H1 (cell line): ENCODE results near the gene TMEM156. TPM values are rescaled to one million over a fixed set of nuclear protein-coding genes. Genes with fewer than 3 reads are reported as not detected.

Experiments
- CTCF ChIA-PET: fragments of 300-600 bp; sonication (Branson Sonifier 250); formaldehyde crosslinking; loops from one replicate; lab custom pipeline; 2021; ENCODE audit not compliant: partially characterized antibody; lab: Charles Lee
- POLR2A ChIA-PET: fragments of 300-600 bp; sonication (Branson Sonifier 250); formaldehyde crosslinking; loops from one replicate; lab custom pipeline; 2021; ENCODE audit warnings: inconsistent platforms; ENCODE audit not compliant: partially characterized antibody; lab: Charles Lee
- DNase-seq, 2 experiments: peaks; one replicate each; pipeline versions ENCODE4 v3.0.0 to v3.0.0-alpha.2; 2010 to 2022; ENCODE audit warnings: low spot score in 2 of 2, low read depth in 1 of 2, mixed read lengths in 1 of 2
- FAIRE-seq: peaks from 2 replicates; lab custom pipeline; 2011; peaks lifted over from hg19 to GRCh38; lab: Jason Lieb, UNC
- H2AFZ ChIP-seq: 2 replicates; pipeline ENCODE4 v1.8.1; 2012; ENCODE audit warnings: low read length, inconsistent platforms
- H2AK5ac ChIP-seq: 2 replicates; pipeline ENCODE4 v1.6.1; 2013; ENCODE audit warnings: low read depth, low read length
- H2BK120ac ChIP-seq: replicated peaks from 2 replicates; pipeline ENCODE3; 2013; ENCODE audit warnings: low read depth, low read length, inconsistent platforms
- H2BK12ac ChIP-seq: 2 replicates; pipeline ENCODE4 v1.6.1; 2013; ENCODE audit warnings: low read depth, low read length
- H2BK15ac ChIP-seq: 2 replicates; pipeline ENCODE4 v1.6.1; 2013; ENCODE audit warnings: low read length
- H2BK20ac ChIP-seq: 2 replicates; pipeline ENCODE4 v1.6.1; 2013; ENCODE audit warnings: low read length
- H2BK5ac ChIP-seq: 2 replicates; pipeline ENCODE4 v1.6.1; 2013; ENCODE audit warnings: low read depth, low read length
- H3K14ac ChIP-seq: 2 replicates; pipeline ENCODE4 v1.6.1; 2013; ENCODE audit warnings: inconsistent platforms; ENCODE audit not compliant: insufficient read length
- H3K18ac ChIP-seq: 2 replicates; pipeline ENCODE4 v1.6.1; 2013; ENCODE audit warnings: low read length; ENCODE audit errors: extremely low read depth
- H3K23ac ChIP-seq: 2 replicates; pipeline ENCODE4 v1.6.1; 2013; ENCODE audit warnings: inconsistent platforms; ENCODE audit not compliant: insufficient read length
- H3K23me2 ChIP-seq: 2 replicates; pipeline ENCODE4 v1.6.1; 2013; ENCODE audit warnings: low read depth, low read length
- H3K27ac ChIP-seq: 2 replicates; pipeline ENCODE4 v1.6.1; 2011; ENCODE audit warnings: low read depth, low read length, inconsistent platforms
- H3K27me3 ChIP-seq, 4 experiments: replicated peaks in 1 of 4; 1 replicate in 1 of 4; 2 replicates in 3 of 4; pipeline versions ENCODE4 v1.6.1 to v1.8.1; 2011 to 2013; ENCODE audit warnings: low read length in 3 of 4, mild to moderate bottlenecking in 3 of 4, inconsistent platforms in 2 of 4, mixed read lengths in 2 of 4, moderate library complexity in 1 of 4; ENCODE audit not compliant: control insufficient read depth in 3 of 4, insufficient read depth in 3 of 4; ENCODE audit errors: extremely low read depth in 1 of 4
- H3K36me3 ChIP-seq, 4 experiments: 2 replicates each; pipeline versions ENCODE4 v1.6.1 to v1.8.1; 2011 to 2013; ENCODE audit warnings: mild to moderate bottlenecking in 4 of 4, low read length in 3 of 4, moderate library complexity in 2 of 4, control low read depth in 1 of 4, inconsistent platforms in 1 of 4; ENCODE audit not compliant: insufficient read depth in 4 of 4, control insufficient read depth in 2 of 4
- H3K4ac ChIP-seq: replicated peaks from 2 replicates; pipeline ENCODE3; 2013; ENCODE audit warnings: low read length, low read depth, mixed read lengths, inconsistent platforms; ENCODE audit not compliant: insufficient read length
- H3K4me1 ChIP-seq, 4 experiments: replicated peaks in 1 of 4; 1 replicate in 1 of 4; 2 replicates in 3 of 4; pipeline versions ENCODE4 v1.6.1 to v1.8.1; 2011 to 2013; ENCODE audit warnings: low read length in 3 of 4, inconsistent platforms in 2 of 4, mixed read lengths in 1 of 4; ENCODE audit not compliant: insufficient read depth in 4 of 4, control insufficient read depth in 3 of 4
- H3K4me2 ChIP-seq, 2 experiments: 2 replicates each; pipeline versions ENCODE4 v1.6.1 to v1.8.1; 2011 to 2013; ENCODE audit warnings: low read depth in 2 of 2, low read length in 2 of 2, control low read depth in 1 of 2, inconsistent platforms in 1 of 2, mild to moderate bottlenecking in 1 of 2; ENCODE audit not compliant: insufficient read depth in 1 of 2
- H3K4me3 ChIP-seq, 4 experiments: fragments of 200-600, 300-600 bp in 1 of 4; sonication (generic), shearing (Covaris generic), sonication (Bioruptor Twin) in 1 of 4; 2 replicates each; pipeline versions ENCODE4 v1.5.1 to v1.8.1; 2011 to 2016; ENCODE audit warnings: low read length in 4 of 4, low read depth in 3 of 4, control low read depth in 2 of 4, inconsistent platforms in 2 of 4, mild to moderate bottlenecking in 2 of 4, mixed read lengths in 1 of 4, moderate library complexity in 1 of 4; ENCODE audit not compliant: insufficient read depth in 2 of 4; ENCODE audit errors: extremely low read depth in 1 of 4
- H3K56ac ChIP-seq: replicated peaks from 2 replicates; pipeline ENCODE3; 2013; ENCODE audit warnings: low read depth, mild to moderate bottlenecking, mixed read lengths, low read length, inconsistent platforms; ENCODE audit not compliant: insufficient read length
- H3K79me1 ChIP-seq: 2 replicates; pipeline ENCODE4 v1.6.1; 2013; ENCODE audit warnings: low read depth, low read length, control low read depth
- H3K79me2 ChIP-seq, 2 experiments: 2 replicates each; pipeline versions ENCODE4 v1.6.1 to v1.8.1; 2012 to 2013; ENCODE audit warnings: low read length in 2 of 2, mild to moderate bottlenecking in 2 of 2, inconsistent platforms in 1 of 2; ENCODE audit not compliant: insufficient read depth in 2 of 2, control insufficient read depth in 1 of 2
- H3K9ac ChIP-seq, 4 experiments: replicated peaks in 1 of 4; 1 replicate in 1 of 4; 2 replicates in 3 of 4; pipeline versions ENCODE4 v1.6.1 to v1.8.1; 2011 to 2013; ENCODE audit warnings: low read depth in 3 of 4, low read length in 3 of 4, control low read depth in 2 of 4, mild to moderate bottlenecking in 2 of 4, moderate library complexity in 2 of 4, inconsistent platforms in 1 of 4; ENCODE audit errors: extremely low read depth in 1 of 4
- H3K9me3 ChIP-seq, 2 experiments: 2 replicates each; pipeline versions ENCODE4 v1.6.1 to v1.8.1; 2012 to 2013; ENCODE audit warnings: mild to moderate bottlenecking in 2 of 2, moderate library complexity in 2 of 2, control low read depth in 1 of 2, inconsistent platforms in 1 of 2, low read depth in 1 of 2, low read length in 1 of 2, mixed read lengths in 1 of 2; ENCODE audit not compliant: insufficient read depth in 2 of 2
- H4K20me1 ChIP-seq, 2 experiments: replicated peaks in 1 of 2; 2 replicates each; pipeline versions ENCODE3 to v1.8.1; 2011 to 2013; ENCODE audit warnings: inconsistent platforms in 2 of 2, low read length in 2 of 2, mild to moderate bottlenecking in 1 of 2; ENCODE audit not compliant: insufficient read depth in 2 of 2, control insufficient read depth in 1 of 2
- H4K5ac ChIP-seq: 2 replicates; pipeline ENCODE4 v1.6.1; 2013; ENCODE audit warnings: low read length, low read depth, mixed read lengths, inconsistent platforms; ENCODE audit not compliant: insufficient read length
- H4K8ac ChIP-seq: 2 replicates; pipeline ENCODE4 v1.8.0; 2013; ENCODE audit warnings: mild to moderate bottlenecking, moderate library complexity, low read length, inconsistent platforms; ENCODE audit not compliant: insufficient read depth; ENCODE audit errors: extremely low read depth
- H4K91ac ChIP-seq: replicated peaks from 2 replicates; pipeline ENCODE3; 2013; ENCODE audit warnings: low read length, mixed read lengths, inconsistent platforms; ENCODE audit not compliant: insufficient read length
- WGBS, 2 experiments: shearing (Covaris generic) in 1 of 2; methylation state at CpG; one replicate each; pipeline versions ENCODE4 v1.1.6 to v1.1.7; 2013 to 2015; ENCODE audit warnings: low lambda C conversion rate in 2 of 2, mixed read lengths in 2 of 2, inconsistent platforms in 1 of 2, low coverage in 1 of 2, missing lambda C conversion rate in 1 of 2; ENCODE audit not compliant: insufficient replicate concordance in 2 of 2, insufficient coverage in 1 of 2, insufficient read length in 1 of 2; ENCODE audit errors: extremely low coverage in 1 of 2, missing lambda C conversion rate in 1 of 2; 5-methylcytosine and 5-hydroxymethylcytosine counted together
- polyA plus RNA-seq, 7 experiments: library from polyadenylated mRNA; depleted of rRNA in 3 of 7; stranded (reverse) in 5 of 7; unstranded in 2 of 7; fragments of >200 nt in 5 of 7; fragments of 200-250 nt in 2 of 7; gene quantifications; 1 replicate in 5 of 7; 2 replicates in 1 of 7; 4 replicates in 1 of 7; pipeline versions ENCODE4 v1.2.1 to v1.2.3, GENCODE V29; 2011 to 2013; ENCODE audit warnings: missing spikeins in 2 of 7, mixed read lengths in 2 of 7
- total RNA-seq: library from RNA; stranded (reverse); fragmentation: NEBNext Ultra II Directional; extraction: Animal tissue kit (Norgen Biotek cat#: 25700); gene quantifications from 2 replicates; pipeline ENCODE4 v1.2.1, GENCODE V29; 2021
- TF ChIP-seq, protein P1 (sequence below): IDR thresholded peaks from 2 replicates; pipeline ENCODE4 v1.6.1; 2012; ENCODE audit warnings: inconsistent platforms

Gene TMEM156
- total and polyA plus RNA-seq, 2 of the 8 experiments (the other 6 are each of a cell fraction or from before 2014, with no cell fraction given), result not detected

DNA sequence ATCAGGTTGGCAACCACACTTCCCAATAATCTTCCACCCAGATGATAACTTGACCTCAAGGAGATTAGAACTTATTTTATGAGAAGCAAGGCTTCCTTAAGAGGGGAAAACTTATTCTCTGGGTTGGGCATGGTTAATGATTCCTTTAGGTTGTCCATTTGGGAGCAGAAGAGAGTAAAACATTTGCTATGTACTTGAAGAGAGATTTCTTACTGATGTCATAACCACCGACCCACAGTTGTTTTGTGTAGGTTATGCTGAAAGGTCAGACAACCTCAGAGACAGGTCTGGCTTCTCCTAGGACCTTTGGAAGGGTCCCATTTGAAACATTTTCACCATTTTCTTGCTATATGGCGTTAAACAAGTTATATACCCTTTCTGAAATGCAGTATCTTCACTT lies 108.5 kb downstream of the TMEM156 start:
- no peak overlapping the region for H3K4me3 ChIP-seq
- no peaks in the 10 kb centered on the region for H3K27me3 ChIP-seq
- H3K9me3 ChIP-seq, result no peaks in the 10 kb centered on the region
- no peak overlapping the region for H3K23ac ChIP-seq
- H3K14ac ChIP-seq, result no peak overlapping the region
- H4K91ac ChIP-seq, result no peak overlapping the region
- no peak overlapping the region for H2BK12ac ChIP-seq
- H3K56ac ChIP-seq, result no peak overlapping the region
- FAIRE-seq, result no peak
- H3K27ac ChIP-seq, result no peak overlapping the region
- no peak overlapping the region for H2BK5ac ChIP-seq
- no peak overlapping the region for H3K4ac ChIP-seq
- no peak overlapping the region for H2AFZ ChIP-seq
- no peak overlapping the region for H2BK15ac ChIP-seq
- H3K36me3 ChIP-seq, result no peaks in the 10 kb centered on the region
- H2AK5ac ChIP-seq, result no peak overlapping the region
- no peak overlapping the region for H4K5ac ChIP-seq
- TF ChIP-seq, protein P1, sequence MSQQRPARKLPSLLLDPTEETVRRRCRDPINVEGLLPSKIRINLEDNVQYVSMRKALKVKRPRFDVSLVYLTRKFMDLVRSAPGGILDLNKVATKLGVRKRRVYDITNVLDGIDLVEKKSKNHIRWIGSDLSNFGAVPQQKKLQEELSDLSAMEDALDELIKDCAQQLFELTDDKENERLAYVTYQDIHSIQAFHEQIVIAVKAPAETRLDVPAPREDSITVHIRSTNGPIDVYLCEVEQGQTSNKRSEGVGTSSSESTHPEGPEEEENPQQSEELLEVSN, result no peak
- no peaks in the 10 kb centered on the region for H3K79me1 ChIP-seq
- no peak for DNase-seq
- H2BK20ac ChIP-seq, result no peak overlapping the region
- no peaks in the 10 kb centered on the region for H3K23me2 ChIP-seq
- H3K4me1 ChIP-seq, result no peaks in the 10 kb centered on the region
- H3K9ac ChIP-seq, result no peak overlapping the region
- H3K79me2 ChIP-seq, result no peaks in the 10 kb centered on the region
- H3K4me2 ChIP-seq, result no peak overlapping the region
- no peak overlapping the region for H4K8ac ChIP-seq
- ChIA-PET POLR2A (no interaction called here), CTCF (interaction anchor here (0.7 to 1.3 kb wide), 3 partner anchors 12 to 211 kb away, joined by 3 to 5 read pairs (median 4); no protein-coding TSS in a partner anchor)
- no peak overlapping the region for H3K18ac ChIP-seq
- H4K20me1 ChIP-seq, result no peaks in the 10 kb centered on the region
- WGBS, 2 experiments, result 93% methylated on average over 2 of the region's 2 CpGs; no CpG with 5 or more reads in 1 of the 2 experiments
- no peak overlapping the region for H2BK120ac ChIP-seq
